K562 (cell line): ENCODE results near the gene SYNRG. TPM values are rescaled to one million over a fixed set of nuclear protein-coding genes. Genes with fewer than 3 reads are reported as not detected.

Experiments
- KDM4B ChIP-seq, 2 experiments: fragments of 450-650 bp in 1 of 2; sonication (generic) in 1 of 2; IDR thresholded peaks; 2 replicates each; pipeline ENCODE4 v1.6.1; 2016 to 2017; ENCODE audit warnings: borderline replicate concordance in 2 of 2, antibody characterized with exemption in 1 of 2, low read depth in 1 of 2, mild to moderate bottlenecking in 1 of 2
- MBD1 ChIP-seq: fragments of 250-450 bp; sonication (Bioruptor Pico); IDR thresholded peaks from 2 replicates; pipeline ENCODE4 v1.8.0; 2022; ENCODE audit warnings: inconsistent platforms
- NR2C2 ChIP-seq, 2 experiments: fragments of 200-800 bp in 1 of 2; sonication (Bioruptor generic) in 1 of 2; sonication (generic) in 1 of 2; formaldehyde crosslinking in 1 of 2; IDR thresholded peaks; 2 replicates each; pipeline versions ENCODE4 v1.6.1 to v1.8.0; 2016 to 2022; ENCODE audit warnings: mild to moderate bottlenecking in 1 of 2, missing compliant biosample characterization in 1 of 2, missing genetic modification characterization in 1 of 2, missing genetic modification reagents in 1 of 2
- PCBP1 ChIP-seq: fragments of 200-400 bp; formaldehyde crosslinking; IDR thresholded peaks from 2 replicates; pipeline ENCODE4 v1.6.1; 2018; ENCODE audit warnings: mild to moderate bottlenecking, low read depth, low read length; ENCODE audit not compliant: poor library complexity, severe bottlenecking
- polyA plus RNA-seq, 8 experiments: library from polyadenylated mRNA; depleted of rRNA in 4 of 8; stranded (reverse) in 5 of 8; unstranded in 3 of 8; fragments of >200 nt; fragmentation: Nextera tagmentation in 2 of 8; fragmentation: Illumina TruSeq in 1 of 8; extraction: Ambion mirVana in 2 of 8; extraction: Trizol in 1 of 8; gene quantifications; 2 replicates each; pipeline versions ENCODE4 v1.2.1 to v1.2.3, GENCODE V29; 2011 to 2014; ENCODE audit warnings: inconsistent platforms in 1 of 8, missing spikeins in 1 of 8
- total RNA-seq, 7 experiments: library from RNA; depleted of rRNA in 6 of 7; stranded (reverse); fragments of >200 nt in 6 of 7; fragmentation: Illumina TruSeq in 2 of 7; extraction: Trizol in 2 of 7; gene quantifications; 2 replicates each; pipeline versions ENCODE4 v1.2.1 to v1.2.3, GENCODE V29; 2011 to 2021; ENCODE audit warnings: low replicate concordance in 1 of 7
- TF ChIP-seq, protein P1 (sequence below): fragments of 250-450 bp; sonication (Bioruptor Pico); IDR thresholded peaks from 2 replicates; pipeline ENCODE4 v1.4.0; 2020
- TF ChIP-seq, protein P2 (sequence below): fragments of 450-650 bp; IDR thresholded peaks from 2 replicates; pipeline ENCODE4 v1.6.1; 2016; ENCODE audit warnings: borderline replicate concordance
- TF ChIP-seq, protein P3 (sequence below): fragments of 450-650 bp; IDR thresholded peaks from 2 replicates; pipeline ENCODE4 v1.6.1; 2016; ENCODE audit warnings: missing biosample characterization, missing genetic modification characterization
- TF ChIP-seq, protein P4 (sequence below): sonication (generic); formaldehyde crosslinking; IDR thresholded peaks from 2 replicates; pipeline ENCODE4 v1.8.1; 2023; ENCODE audit warnings: missing genetic modification reagents, mild to moderate bottlenecking, borderline replicate concordance

Gene SYNRG
- total and polyA plus RNA-seq, 9 of the 15 experiments (the other 6 are each of a cell fraction or from before 2014, with no cell fraction given): 2.9 to 28.2 (median 15.1) TPM

DNA sequence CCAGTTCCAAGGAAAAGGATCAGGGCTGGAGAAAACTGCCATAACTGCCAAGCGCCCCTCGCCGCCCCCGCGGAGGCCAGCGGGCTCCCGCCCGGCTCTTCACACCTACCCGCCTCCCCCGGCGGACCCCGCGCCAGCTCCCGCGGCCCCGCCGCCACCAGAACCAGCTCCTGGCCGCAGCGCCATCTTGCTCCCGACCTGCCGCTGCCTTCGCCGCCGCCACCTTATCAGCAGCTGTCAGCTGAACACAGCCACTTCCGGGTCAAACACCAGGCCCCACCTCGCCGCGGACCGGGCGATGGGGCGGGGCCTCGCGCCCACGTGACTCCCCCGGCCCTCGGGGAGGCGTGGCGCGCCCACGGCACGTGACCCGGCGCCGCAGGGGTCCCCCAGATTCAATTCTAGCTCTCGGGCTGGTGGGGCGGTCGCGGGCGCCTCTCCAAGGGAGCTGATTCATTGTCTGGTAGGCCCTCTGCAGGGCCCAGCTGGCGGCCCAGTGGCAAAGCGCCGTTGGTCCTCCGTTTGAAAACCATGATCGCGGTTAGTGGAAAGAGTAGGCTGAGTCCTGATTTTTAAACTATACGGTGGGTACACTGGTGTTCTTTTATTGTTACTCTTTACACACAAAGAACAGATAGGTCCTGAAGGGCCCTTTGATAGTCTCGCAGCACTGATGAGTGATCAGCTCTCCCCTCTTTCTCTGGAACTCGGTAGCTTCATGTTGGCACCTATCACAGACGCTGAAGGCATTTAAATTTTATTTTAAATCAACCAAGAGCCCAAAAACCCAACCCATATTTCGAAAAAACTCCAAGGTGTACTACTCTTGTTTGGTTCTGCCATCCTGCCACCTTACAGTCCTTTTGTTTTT is at the start of gene SYNRG (continued):
- no peak for TF ChIP-seq MBD1
- peak in 1 of 2 experiments; percentile 85; a peak in 2 of 4 replicates for TF ChIP-seq KDM4B (IDR thresholded peaks at IDR 0.05; ENCODE audit: borderline replicate concordance in 2 of 2, low read depth in 1 of 2)
- TF ChIP-seq, protein P1, sequence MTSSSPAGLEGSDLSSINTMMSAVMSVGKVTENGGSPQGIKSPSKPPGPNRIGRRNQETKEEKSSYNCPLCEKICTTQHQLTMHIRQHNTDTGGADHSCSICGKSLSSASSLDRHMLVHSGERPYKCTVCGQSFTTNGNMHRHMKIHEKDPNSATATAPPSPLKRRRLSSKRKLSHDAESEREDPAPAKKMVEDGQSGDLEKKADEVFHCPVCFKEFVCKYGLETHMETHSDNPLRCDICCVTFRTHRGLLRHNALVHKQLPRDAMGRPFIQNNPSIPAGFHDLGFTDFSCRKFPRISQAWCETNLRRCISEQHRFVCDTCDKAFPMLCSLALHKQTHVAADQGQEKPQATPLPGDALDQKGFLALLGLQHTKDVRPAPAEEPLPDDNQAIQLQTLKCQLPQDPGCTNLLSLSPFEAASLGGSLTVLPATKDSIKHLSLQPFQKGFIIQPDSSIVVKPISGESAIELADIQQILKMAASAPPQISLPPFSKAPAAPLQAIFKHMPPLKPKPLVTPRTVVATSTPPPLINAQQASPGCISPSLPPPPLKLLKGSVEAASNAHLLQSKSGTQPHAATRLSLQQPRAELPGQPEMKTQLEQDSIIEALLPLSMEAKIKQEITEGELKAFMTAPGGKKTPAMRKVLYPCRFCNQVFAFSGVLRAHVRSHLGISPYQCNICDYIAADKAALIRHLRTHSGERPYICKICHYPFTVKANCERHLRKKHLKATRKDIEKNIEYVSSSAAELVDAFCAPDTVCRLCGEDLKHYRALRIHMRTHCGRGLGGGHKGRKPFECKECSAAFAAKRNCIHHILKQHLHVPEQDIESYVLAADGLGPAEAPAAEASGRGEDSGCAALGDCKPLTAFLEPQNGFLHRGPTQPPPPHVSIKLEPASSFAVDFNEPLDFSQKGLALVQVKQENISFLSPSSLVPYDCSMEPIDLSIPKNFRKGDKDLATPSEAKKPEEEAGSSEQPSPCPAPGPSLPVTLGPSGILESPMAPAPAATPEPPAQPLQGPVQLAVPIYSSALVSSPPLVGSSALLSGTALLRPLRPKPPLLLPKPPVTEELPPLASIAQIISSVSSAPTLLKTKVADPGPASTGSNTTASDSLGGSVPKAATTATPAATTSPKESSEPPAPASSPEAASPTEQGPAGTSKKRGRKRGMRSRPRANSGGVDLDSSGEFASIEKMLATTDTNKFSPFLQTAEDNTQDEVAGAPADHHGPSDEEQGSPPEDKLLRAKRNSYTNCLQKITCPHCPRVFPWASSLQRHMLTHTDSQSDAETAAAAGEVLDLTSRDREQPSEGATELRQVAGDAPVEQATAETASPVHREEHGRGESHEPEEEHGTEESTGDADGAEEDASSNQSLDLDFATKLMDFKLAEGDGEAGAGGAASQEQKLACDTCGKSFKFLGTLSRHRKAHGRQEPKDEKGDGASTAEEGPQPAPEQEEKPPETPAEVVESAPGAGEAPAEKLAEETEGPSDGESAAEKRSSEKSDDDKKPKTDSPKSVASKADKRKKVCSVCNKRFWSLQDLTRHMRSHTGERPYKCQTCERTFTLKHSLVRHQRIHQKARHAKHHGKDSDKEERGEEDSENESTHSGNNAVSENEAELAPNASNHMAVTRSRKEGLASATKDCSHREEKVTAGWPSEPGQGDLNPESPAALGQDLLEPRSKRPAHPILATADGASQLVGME (CRISPR knock-in tag): no peak
- TF ChIP-seq NR2C2 (CRISPR knock-in tag; IDR thresholded peaks at IDR 0.05): peak; percentile 96
- peak; percentile 99 for TF ChIP-seq NR2C2 (tag; IDR thresholded peaks at IDR 0.05)
- peak; percentile 83 for TF ChIP-seq PCBP1
- TF ChIP-seq, protein P2, sequence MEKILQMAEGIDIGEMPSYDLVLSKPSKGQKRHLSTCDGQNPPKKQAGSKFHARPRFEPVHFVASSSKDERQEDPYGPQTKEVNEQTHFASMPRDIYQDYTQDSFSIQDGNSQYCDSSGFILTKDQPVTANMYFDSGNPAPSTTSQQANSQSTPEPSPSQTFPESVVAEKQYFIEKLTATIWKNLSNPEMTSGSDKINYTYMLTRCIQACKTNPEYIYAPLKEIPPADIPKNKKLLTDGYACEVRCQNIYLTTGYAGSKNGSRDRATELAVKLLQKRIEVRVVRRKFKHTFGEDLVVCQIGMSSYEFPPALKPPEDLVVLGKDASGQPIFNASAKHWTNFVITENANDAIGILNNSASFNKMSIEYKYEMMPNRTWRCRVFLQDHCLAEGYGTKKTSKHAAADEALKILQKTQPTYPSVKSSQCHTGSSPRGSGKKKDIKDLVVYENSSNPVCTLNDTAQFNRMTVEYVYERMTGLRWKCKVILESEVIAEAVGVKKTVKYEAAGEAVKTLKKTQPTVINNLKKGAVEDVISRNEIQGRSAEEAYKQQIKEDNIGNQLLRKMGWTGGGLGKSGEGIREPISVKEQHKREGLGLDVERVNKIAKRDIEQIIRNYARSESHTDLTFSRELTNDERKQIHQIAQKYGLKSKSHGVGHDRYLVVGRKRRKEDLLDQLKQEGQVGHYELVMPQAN: no peak
- TF ChIP-seq, protein P3, sequence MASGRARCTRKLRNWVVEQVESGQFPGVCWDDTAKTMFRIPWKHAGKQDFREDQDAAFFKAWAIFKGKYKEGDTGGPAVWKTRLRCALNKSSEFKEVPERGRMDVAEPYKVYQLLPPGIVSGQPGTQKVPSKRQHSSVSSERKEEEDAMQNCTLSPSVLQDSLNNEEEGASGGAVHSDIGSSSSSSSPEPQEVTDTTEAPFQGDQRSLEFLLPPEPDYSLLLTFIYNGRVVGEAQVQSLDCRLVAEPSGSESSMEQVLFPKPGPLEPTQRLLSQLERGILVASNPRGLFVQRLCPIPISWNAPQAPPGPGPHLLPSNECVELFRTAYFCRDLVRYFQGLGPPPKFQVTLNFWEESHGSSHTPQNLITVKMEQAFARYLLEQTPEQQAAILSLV (tag): no peak
- TF ChIP-seq, protein P4, sequence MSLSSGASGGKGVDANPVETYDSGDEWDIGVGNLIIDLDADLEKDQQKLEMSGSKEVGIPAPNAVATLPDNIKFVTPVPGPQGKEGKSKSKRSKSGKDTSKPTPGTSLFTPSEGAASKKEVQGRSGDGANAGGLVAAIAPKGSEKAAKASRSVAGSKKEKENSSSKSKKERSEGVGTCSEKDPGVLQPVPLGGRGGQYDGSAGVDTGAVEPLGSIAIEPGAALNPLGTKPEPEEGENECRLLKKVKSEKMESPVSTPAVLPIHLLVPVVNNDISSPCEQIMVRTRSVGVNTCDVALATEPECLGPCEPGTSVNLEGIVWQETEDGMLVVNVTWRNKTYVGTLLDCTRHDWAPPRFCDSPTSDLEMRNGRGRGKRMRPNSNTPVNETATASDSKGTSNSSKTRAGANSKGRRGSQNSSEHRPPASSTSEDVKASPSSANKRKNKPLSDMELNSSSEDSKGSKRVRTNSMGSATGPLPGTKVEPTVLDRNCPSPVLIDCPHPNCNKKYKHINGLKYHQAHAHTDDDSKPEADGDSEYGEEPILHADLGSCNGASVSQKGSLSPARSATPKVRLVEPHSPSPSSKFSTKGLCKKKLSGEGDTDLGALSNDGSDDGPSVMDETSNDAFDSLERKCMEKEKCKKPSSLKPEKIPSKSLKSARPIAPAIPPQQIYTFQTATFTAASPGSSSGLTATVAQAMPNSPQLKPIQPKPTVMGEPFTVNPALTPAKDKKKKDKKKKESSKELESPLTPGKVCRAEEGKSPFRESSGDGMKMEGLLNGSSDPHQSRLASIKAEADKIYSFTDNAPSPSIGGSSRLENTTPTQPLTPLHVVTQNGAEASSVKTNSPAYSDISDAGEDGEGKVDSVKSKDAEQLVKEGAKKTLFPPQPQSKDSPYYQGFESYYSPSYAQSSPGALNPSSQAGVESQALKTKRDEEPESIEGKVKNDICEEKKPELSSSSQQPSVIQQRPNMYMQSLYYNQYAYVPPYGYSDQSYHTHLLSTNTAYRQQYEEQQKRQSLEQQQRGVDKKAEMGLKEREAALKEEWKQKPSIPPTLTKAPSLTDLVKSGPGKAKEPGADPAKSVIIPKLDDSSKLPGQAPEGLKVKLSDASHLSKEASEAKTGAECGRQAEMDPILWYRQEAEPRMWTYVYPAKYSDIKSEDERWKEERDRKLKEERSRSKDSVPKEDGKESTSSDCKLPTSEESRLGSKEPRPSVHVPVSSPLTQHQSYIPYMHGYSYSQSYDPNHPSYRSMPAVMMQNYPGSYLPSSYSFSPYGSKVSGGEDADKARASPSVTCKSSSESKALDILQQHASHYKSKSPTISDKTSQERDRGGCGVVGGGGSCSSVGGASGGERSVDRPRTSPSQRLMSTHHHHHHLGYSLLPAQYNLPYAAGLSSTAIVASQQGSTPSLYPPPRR (CRISPR knock-in tag): no peak
